ENCODE measurements around the gene LY6G5C. TPM values are rescaled to one million over a fixed set of nuclear protein-coding genes. Genes with fewer than 3 reads are reported as not detected.

Gene LY6G5C
- total RNA-seq, 4 donors from 2014 or later, result 0.57 to 0.83 TPM; not detected in 2

DNA sequence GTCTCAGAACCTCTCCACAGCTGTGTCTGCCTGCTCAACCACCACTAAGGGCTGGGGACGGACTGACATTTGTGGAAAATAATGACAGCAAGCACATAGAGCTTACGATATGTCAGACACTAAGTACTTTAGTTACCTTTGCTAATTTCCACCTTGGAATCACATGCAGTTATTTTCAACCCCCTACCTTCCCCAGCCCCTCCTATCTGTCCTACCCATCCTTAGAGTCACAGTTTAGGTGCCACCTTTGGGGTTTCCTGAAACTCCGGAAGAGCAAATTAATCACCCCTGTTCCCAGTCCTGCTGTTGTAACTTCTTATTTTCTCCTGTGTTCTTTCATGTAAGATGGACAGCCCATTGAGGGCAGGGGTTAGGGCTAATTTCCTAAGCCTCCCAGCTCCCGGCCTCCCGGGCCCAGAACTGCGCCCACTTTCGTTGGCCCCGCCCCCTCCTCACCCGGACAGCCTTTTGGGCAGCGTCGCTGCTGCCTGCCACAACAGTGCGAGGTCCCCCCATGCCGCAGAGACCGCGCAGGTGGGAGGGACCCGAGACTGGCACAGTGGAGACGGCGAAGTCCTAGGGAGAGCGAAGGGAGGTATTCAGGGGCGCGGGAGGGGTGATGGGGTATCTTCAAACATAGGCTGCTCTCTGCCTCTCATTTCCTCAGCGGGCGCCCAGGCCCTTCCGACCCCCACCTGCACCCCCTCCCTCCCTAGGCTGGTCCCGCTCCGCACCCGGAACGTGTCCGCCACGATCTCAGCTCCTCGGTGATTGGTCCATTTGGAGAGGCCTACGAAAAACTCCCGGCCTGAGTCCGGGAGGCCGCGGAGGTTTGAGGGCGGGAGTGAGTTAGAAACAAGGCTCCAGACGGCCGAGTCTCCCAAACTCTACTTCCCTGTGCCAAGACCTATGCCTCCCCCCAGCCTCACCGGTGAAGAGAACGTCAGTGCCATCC is 47.1 kb upstream of the LY6G5C start:
- H3K27me3 ChIP-seq, result no peaks in the 10 kb centered on the region
- 68 to 74% methylated on average over 18 to 19 of the region's 41 CpGs for WGBS, 2 donors
- H3K36me3 ChIP-seq, result peaks cover 15 to 52% (median 19%) of the 10 kb centered on the region in 3 donors
- peaks cover 21 to 80% (median 28%) of the 10 kb centered on the region in 3 donors for H3K4me1 ChIP-seq
- TF ChIP-seq POLR2A (IDR thresholded peaks at IDR 0.05), result no peak
- no peak for TF ChIP-seq CTCF (IDR thresholded peaks at IDR 0.05)
- H3K4me3 ChIP-seq, result peak overlapping the region in 3 of 4 donors; percentile 73 to 91 (median 85)
- H3K9me3 ChIP-seq, result no peaks in the 10 kb centered on the region
- intact Hi-C loops (cut with DNase I), result no loop called here
- peak overlapping the region; percentile 31 to 98 (median 96) for H3K27ac ChIP-seq
- DNase-seq, result no peak

- TF ChIP-seq POLR2A (IDR thresholded peaks at IDR 0.05) (no peak), CTCF (IDR thresholded peaks at IDR 0.05) (no peak)
- intact Hi-C loops (cut with DNase I), result no loop called here
- H3K27ac ChIP-seq, result peak overlapping the region; percentile 31 to 98 (median 96)
- no peaks in the 10 kb centered on the region for H3K27me3 ChIP-seq
- peaks cover 7 to 44% (median 12%) of the 10 kb centered on the region in 3 donors for H3K36me3 ChIP-seq
- 20 to 60% methylated on average over 1 to 3 of the region's 7 CpGs for WGBS, 2 donors
- H3K4me3 ChIP-seq, result peak overlapping the region in 1 of 4 donors; percentile 23
- peaks cover 21 to 74% (median 28%) of the 10 kb centered on the region in 3 donors for H3K4me1 ChIP-seq
- H3K9me3 ChIP-seq, result no peaks in the 10 kb centered on the region
- DNase-seq, result no peak
Measured at GRCh38 chr6:31727034-31727716, 46.3 kb upstream of the LY6G5C start.

GRCh38 chr6:31725502-31726350 is 44.9 kb upstream of the LY6G5C start:
- H3K4me1 ChIP-seq, result peaks cover 21 to 73% (median 27%) of the 10 kb centered on the region in 3 donors
- H3K27me3 ChIP-seq, result no peaks in the 10 kb centered on the region
- WGBS, 2 donors, result 77 to 84% methylated on average over 12 of the region's 12 CpGs
- no peak for TF ChIP-seq POLR2A (IDR thresholded peaks at IDR 0.05)
- TF ChIP-seq CTCF (IDR thresholded peaks at IDR 0.05), result no peak
- H3K27ac ChIP-seq, result peak overlapping the region in 3 of 4 donors; percentile 28 to 97 (median 42)
- H3K36me3 ChIP-seq, result peaks cover 0 to 29% (median 0%) of the 10 kb centered on the region in 3 donors
- H3K4me3 ChIP-seq, result no peak overlapping the region
- intact Hi-C loops (cut with DNase I), result no loop called here
- H3K9me3 ChIP-seq, result no peaks in the 10 kb centered on the region
- no peak for DNase-seq

GRCh38 chr6:31723980-31724691 is 43.3 kb upstream of the LY6G5C start:
- 84% methylated on average over 13 to 18 of the region's 25 CpGs for WGBS, 2 donors
- Histone ChIP-seq H3K4me3 (no peak overlapping the region), H3K27me3 (no peaks in the 10 kb centered on the region), H3K36me3 (peaks cover 0 to 26% (median 0%) of the 10 kb centered on the region in 3 donors), H3K4me1 (peaks cover 20 to 75% (median 24%) of the 10 kb centered on the region in 3 donors), H3K27ac (peak overlapping the region in 2 of 4 donors; percentile 10 to 21), H3K9me3 (no peaks in the 10 kb centered on the region)
- intact Hi-C loops (cut with DNase I), result no loop called here
- no peak for DNase-seq
- TF ChIP-seq CTCF (IDR thresholded peaks at IDR 0.05), result no peak
- no peak for TF ChIP-seq POLR2A (IDR thresholded peaks at IDR 0.05)

All from esophagus squamous epithelium (tissue), 5 donors.